Gastrocnemius medialis (tissue), 4 donors: Measurements from ENCODE around the gene DEFB131B. TPM values are rescaled to one million over a fixed set of nuclear protein-coding genes. Genes with fewer than 3 reads are reported as not detected.
A peak's percentile ranks its signal among the peaks of the same experiment; 100 is the strongest.
"Not testable (repeated sequence)": the region's sequence is repeated elsewhere in the genome, so short reads cannot be mapped to it uniquely, and the experiment has no call there.

ENCODE experiments used
- ATAC-seq, 2 donors: fragments of 150-250 bp; one replicate each; pipeline ENCODE4 v1.9.1; 2016
- DNase-seq, 2 donors: peaks; one replicate each; pipeline ENCODE4 v3.0.0-alpha.2; 2019
- H3K27ac ChIP-seq, 4 donors: fragments of 200-600 bp; sonication (generic); 1 replicate in 1 of 4; 2 replicates in 3 of 4; pipeline ENCODE4 v1.5.1; 2016 to 2018; ENCODE audit warnings: mild to moderate bottlenecking in 2 of 4, moderate library complexity in 1 of 4
- H3K27me3 ChIP-seq, 3 donors: fragments of 200-600 bp; sonication (generic) in 2 of 3; 1 replicate in 1 of 3; 2 replicates in 2 of 3; pipeline versions ENCODE4 v1.5.1 to v1.6.0; 2016 to 2019; ENCODE audit warnings: mild to moderate bottlenecking in 1 of 3, moderate library complexity in 1 of 3
- H3K36me3 ChIP-seq, 2 donors: fragments of 200-600 bp; sonication (generic) in 1 of 2; one replicate each; pipeline ENCODE4 v1.5.1; 2017 to 2018
- H3K4me1 ChIP-seq, 2 donors: fragments of 200-600 bp; sonication (generic) in 1 of 2; one replicate each; pipeline ENCODE4 v1.5.1; 2016 to 2017; ENCODE audit warnings: mild to moderate bottlenecking in 2 of 2
- H3K4me3 ChIP-seq, 4 donors: fragments of 200-600 bp; sonication (generic) in 3 of 4; 1 replicate in 1 of 4; 2 replicates in 3 of 4; pipeline ENCODE4 v1.5.1; 2016 to 2019; ENCODE audit warnings: mild to moderate bottlenecking in 2 of 4
- H3K9me3 ChIP-seq, 3 donors: fragments of 200-600 bp; sonication (generic) in 2 of 3; 1 replicate in 1 of 3; 2 replicates in 2 of 3; pipeline ENCODE4 v1.5.1; 2016 to 2019
- POLR2A ChIP-seq, 2 donors: fragments of 450-650 bp; IDR thresholded peaks; one replicate each; pipeline ENCODE4 v1.6.1; 2017; ENCODE audit warnings: antibody characterized with exemption in 2 of 2, mild to moderate bottlenecking in 2 of 2, moderate library complexity in 2 of 2
- in situ Hi-C, 4 donors: fragments of 200-750 bp; cut with MboI; loops; one replicate each; pipeline versions ENCODE4 v1.15.0 to v1.8.0; 2017; ENCODE audit warnings: low sequenced_read_pairs in 4 of 4
- intact Hi-C: fragments of 100-400 bp; cut with DNase I; formaldehyde crosslinking; loops from one replicate; pipeline ENCODE4 v1.15.1; 2023; ENCODE audit warnings: low total_unique reads
- total RNA-seq, 4 donors: library from RNA; depleted of rRNA; stranded (reverse); fragments of >200 nt; gene quantifications; one replicate each; pipeline versions ENCODE4 v1.1.0 to v1.2.3, GENCODE V29; 2016
- TF ChIP-seq, protein P1 (sequence below), 5 experiments: fragments of 450-650 bp in 3 of 5; fragments of 200-600 bp in 2 of 5; sonication (generic) in 2 of 5; IDR thresholded peaks in 4 of 5; conservative IDR thresholded peaks in 1 of 5; 1 replicate in 4 of 5; 2 replicates in 1 of 5; pipeline ENCODE4 v1.5.1; 2016 to 2019; ENCODE audit warnings: antibody characterized with exemption in 5 of 5, mild to moderate bottlenecking in 3 of 5, moderate library complexity in 3 of 5

The DEFB131B gene
- total RNA-seq, 4 donors from 2014 or later = not detected

DNA sequence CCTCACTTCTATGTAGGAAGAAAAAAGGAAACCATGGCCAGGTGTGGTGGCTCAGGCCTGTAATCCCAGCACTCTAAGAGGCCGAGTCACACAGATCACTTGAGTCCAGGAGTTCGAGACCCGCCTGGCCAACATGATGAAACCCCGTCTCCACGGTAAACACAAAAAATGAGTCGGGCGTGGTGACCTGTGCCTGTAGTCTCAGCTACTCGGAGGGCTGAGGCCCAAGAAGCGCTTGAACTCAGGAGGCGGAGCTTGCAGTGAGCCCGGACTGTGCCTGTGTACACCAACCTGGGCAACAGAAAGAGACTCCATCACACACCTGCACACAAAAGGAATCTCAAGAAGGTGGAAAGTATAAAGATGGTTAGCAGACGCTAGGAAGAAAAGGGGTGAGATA is 17.7 kb downstream of the DEFB131B start:
- intact Hi-C loops (no loop called here), in situ Hi-C loops (no loop called here)
- Histone ChIP-seq H3K4me1 (peaks cover 0 to 3% of the 10 kb centered on the region in 2 donors), H3K27me3 (no peaks in the 10 kb centered on the region), H3K9me3 (no peaks in the 10 kb centered on the region), H3K27ac (no peak overlapping the region), H3K36me3 (no peaks in the 10 kb centered on the region), H3K4me3 (no peak overlapping the region)
- no peak for ATAC-seq
- TF ChIP-seq, protein P1, sequence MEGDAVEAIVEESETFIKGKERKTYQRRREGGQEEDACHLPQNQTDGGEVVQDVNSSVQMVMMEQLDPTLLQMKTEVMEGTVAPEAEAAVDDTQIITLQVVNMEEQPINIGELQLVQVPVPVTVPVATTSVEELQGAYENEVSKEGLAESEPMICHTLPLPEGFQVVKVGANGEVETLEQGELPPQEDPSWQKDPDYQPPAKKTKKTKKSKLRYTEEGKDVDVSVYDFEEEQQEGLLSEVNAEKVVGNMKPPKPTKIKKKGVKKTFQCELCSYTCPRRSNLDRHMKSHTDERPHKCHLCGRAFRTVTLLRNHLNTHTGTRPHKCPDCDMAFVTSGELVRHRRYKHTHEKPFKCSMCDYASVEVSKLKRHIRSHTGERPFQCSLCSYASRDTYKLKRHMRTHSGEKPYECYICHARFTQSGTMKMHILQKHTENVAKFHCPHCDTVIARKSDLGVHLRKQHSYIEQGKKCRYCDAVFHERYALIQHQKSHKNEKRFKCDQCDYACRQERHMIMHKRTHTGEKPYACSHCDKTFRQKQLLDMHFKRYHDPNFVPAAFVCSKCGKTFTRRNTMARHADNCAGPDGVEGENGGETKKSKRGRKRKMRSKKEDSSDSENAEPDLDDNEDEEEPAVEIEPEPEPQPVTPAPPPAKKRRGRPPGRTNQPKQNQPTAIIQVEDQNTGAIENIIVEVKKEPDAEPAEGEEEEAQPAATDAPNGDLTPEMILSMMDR (IDR thresholded peaks at IDR 0.05 in 4 of 5, conservative IDR thresholded peaks at IDR 0.05 in 1 of 5) = no peak
- no peak for TF ChIP-seq POLR2A (IDR thresholded peaks at IDR 0.05)
- no peak for DNase-seq

DNA sequence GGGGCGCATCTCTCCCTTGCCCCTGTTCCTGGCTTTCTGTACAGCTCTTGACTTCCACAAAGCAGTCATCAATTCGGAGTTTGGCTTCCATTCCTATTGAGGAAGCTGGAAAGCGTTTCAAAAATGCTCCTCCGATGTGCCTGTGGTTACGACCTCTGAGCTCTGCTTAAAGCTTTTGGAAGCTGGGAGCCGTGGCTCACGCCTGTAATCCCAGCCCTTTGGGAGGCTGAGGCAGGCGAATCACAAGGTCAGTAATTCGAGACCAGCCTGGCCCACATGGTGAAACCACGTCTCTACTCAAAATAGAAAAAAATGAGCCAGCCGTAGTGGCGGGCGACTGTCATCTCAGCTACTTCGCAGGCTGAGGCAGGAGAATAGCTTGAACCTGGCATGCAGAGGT is 22.9 kb downstream of the DEFB131B start:
- peak in 1 of 2 donors; percentile 69 for ATAC-seq

DNA sequence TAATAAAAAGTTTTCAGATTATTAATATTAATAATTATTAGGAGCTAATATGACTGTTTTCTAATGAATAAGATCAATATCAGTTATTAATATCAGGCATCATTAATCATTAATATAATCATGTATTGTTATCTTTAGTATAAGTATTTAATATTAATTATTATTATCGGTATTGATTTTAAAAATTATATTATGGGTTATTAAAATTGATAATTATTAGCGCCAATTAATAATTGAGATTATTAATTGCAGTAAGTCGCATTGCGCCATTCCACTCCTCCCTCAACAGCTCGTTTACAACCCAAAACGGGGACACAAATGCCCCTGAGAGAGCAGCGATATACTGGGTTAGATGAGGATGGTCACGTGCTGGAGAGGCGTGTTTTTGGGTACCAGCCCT is 30.0 kb downstream of the DEFB131B start:
- no peak for ATAC-seq
- Histone ChIP-seq H3K9me3 (no peaks in the 10 kb centered on the region), H3K27ac (no peak overlapping the region), H3K27me3 (no peaks in the 10 kb centered on the region), H3K4me3 (no peak overlapping the region), H3K4me1 (no peaks in the 10 kb centered on the region), H3K36me3 (peaks cover 0 to 10% of the 10 kb centered on the region in 2 donors)
- in situ Hi-C loops (no loop called here), intact Hi-C loops (no loop called here)
- no peak for TF ChIP-seq POLR2A (IDR thresholded peaks at IDR 0.05)
- TF ChIP-seq, protein P1 (IDR thresholded peaks at IDR 0.05 in 4 of 5, conservative IDR thresholded peaks at IDR 0.05 in 1 of 5) = no peak
- DNase-seq = no peak

More for the DNA sequence above, 22.9 kb downstream of the DEFB131B start:
- in situ Hi-C loops, H3K4me1 ChIP-seq, H3K27me3 ChIP-seq, H3K36me3 ChIP-seq, H3K9me3 ChIP-seq, intact Hi-C loops: not testable (repeated sequence)
- Histone ChIP-seq H3K4me3 (peak overlapping the region in 1 of 4 donors; percentile 5), H3K27ac (peak overlapping the region; percentile 62 to 76 (median 70))
- peak in 1 of 2 donors; percentile 15 for TF ChIP-seq POLR2A (IDR thresholded peaks at IDR 0.05)
- peak; percentile 48 to 79 for DNase-seq

DNA sequence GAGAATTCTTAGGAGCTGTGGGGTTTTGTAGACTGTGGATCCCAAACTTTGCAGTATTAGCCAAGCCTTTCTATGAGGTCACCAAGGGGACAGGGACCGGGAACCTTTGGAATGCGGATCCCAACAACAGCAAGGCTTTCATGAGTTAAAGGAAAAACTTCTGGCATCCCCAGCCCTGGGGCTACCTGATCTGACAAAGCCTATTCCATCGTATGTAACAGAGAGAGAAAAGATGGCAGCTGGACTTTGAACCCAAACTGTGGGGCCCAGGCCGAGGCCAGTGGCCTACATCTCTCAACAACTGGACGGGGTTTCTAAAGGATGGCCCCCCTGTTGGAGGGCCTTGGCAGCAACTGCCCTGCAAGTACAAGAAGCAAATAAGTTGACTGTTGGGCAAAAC is 32.5 kb downstream of the DEFB131B start:
- H3K27ac ChIP-seq, DNase-seq, intact Hi-C loops, H3K27me3 ChIP-seq, in situ Hi-C loops, ATAC-seq, H3K4me1 ChIP-seq, H3K4me3 ChIP-seq, H3K9me3 ChIP-seq: not testable (repeated sequence)
- H3K36me3 ChIP-seq = peaks cover 0 to 26% of the 10 kb centered on the region in 2 donors

DNA sequence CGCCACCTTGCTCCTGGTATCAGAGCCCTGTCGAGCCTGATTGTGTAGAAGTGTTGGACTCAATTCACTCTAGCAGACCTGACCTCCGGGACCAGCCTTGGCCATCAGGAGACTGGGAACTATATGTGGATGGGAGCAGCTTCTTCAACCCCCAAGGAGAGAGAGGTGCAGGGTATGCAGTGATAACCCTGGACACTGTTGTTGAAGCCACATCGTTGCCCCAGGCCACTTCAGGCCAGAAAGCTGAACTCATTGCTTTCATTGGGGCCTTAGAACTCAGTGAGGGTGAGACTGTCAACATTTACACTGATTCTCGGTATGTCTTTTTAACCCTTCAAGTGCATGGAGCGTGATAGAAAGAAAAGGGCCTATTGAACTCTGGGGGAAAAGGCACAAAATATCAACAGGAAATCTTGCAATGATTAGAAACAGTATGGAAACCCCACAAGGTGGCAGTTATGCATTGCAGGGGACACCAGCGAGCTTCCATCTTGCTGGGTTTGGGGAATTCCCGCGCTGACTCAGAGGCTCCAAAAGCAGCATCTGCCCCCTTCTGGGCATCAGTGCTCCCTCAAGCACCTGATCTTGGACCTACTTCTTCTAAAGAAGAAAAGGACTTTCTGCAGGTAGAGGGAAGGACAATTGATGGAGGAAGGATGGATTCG is 33.2 kb downstream of the DEFB131B start:
- H3K4me3 ChIP-seq, intact Hi-C loops, H3K4me1 ChIP-seq, H3K27me3 ChIP-seq, ATAC-seq, DNase-seq, H3K9me3 ChIP-seq, H3K27ac ChIP-seq, in situ Hi-C loops: not testable (repeated sequence)
- peaks cover 0 to 26% of the 10 kb centered on the region in 2 donors for H3K36me3 ChIP-seq

DNA sequence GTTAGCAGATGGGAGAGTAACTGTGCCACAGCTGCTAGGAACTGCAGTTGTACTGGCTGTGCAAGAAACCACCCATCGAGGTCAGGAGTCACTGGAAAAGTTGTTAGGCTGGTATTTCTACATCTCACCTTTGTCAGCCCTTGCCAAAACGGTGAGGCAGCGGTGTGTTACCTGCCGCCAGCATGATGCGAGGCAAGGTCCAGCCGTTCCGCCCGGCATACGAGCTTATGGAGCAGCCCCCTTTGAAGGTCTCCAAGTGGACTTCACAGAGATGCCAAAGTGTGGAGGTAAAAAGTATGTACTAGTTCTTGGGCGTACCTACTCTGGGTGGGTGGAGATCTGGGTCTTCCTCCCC is 33.7 kb downstream of the DEFB131B start:
- H3K27ac ChIP-seq, DNase-seq, H3K4me3 ChIP-seq, in situ Hi-C loops, intact Hi-C loops, H3K4me1 ChIP-seq, H3K9me3 ChIP-seq, ATAC-seq, H3K27me3 ChIP-seq: not testable (repeated sequence)
- H3K36me3 ChIP-seq = peaks cover 0 to 26% of the 10 kb centered on the region in 2 donors
